ENCODE results near the gene PRXL2A. TPM values are rescaled to one million over a fixed set of nuclear protein-coding genes. Genes with fewer than 3 reads are reported as not detected.
"Not testable (repeated sequence)": the region's sequence is repeated elsewhere in the genome, so short reads cannot be mapped to it uniquely, and the experiment has no call there.

PRXL2A gene
- total and polyA plus RNA-seq, 5 donors from 2014 or later, result 0.76 to 8.3 (median 2.6) TPM

DNA sequence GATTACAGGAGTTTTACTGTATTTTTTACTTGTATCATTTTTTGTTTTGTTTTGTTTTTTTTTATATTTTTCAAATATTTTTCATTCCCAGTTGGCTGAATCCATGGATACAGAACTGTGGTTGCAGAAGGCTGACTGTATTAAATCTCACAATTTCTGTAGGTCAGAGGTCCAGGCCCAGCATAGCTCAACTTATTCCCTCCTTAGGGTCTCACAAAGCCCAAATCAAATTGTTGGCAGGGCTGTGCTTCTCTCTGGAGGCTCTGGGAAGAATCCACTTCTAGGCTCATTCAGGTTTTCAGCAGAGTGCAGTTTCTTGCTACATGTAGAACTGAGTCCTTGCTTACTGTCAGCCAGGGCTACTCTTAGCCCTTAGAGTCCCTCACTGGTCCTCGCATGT, 68.3 kb downstream of the PRXL2A start:
- Histone ChIP-seq H3K27ac (ENCODE audit: insufficient read depth, low read length, poor library complexity, severe bottlenecking) (peak overlapping the region; percentile 7), H3K36me3 (ENCODE audit: control insufficient read depth, insufficient read depth, low read length) (peaks cover 39% of the 10 kb centered on the region), H3K4me1 (ENCODE audit: control insufficient read depth, insufficient read depth, low read length, poor library complexity, severe bottlenecking) (peaks cover 59% of the 10 kb centered on the region), H3K4me3 (ENCODE audit: low read depth, low read length) (no peak overlapping the region), H3K27me3 (ENCODE audit: control insufficient read depth, insufficient read depth, low read length) (no peaks in the 10 kb centered on the region), H3K9me3 (ENCODE audit: control insufficient read depth in 2 of 2, low read length in 2 of 2) (peaks cover 3 to 4% of the 10 kb centered on the region in 2 experiments)
- H3K36me3 Mint-ChIP-seq, result peaks cover 49% of the 10 kb centered on the region
- peaks cover 30 to 88% (median 57%) of the 10 kb centered on the region in 4 donors for H3K4me1 Mint-ChIP-seq
- no peaks in the 10 kb centered on the region for H3K27me3 Mint-ChIP-seq
- H3K27ac Mint-ChIP-seq, result peak overlapping the region in 2 of 3 donors; percentile 41 to 70
- no peak for ATAC-seq (ENCODE audit: low read depth in 2 of 2)
- peaks cover 0 to 10% (median 0%) of the 10 kb centered on the region in 7 donors for H3K9me3 Mint-ChIP-seq
- no peak for DNase-seq
- peak overlapping the region in 3 of 4 donors; percentile 17 to 75 (median 40) for H3K4me3 Mint-ChIP-seq

DNA sequence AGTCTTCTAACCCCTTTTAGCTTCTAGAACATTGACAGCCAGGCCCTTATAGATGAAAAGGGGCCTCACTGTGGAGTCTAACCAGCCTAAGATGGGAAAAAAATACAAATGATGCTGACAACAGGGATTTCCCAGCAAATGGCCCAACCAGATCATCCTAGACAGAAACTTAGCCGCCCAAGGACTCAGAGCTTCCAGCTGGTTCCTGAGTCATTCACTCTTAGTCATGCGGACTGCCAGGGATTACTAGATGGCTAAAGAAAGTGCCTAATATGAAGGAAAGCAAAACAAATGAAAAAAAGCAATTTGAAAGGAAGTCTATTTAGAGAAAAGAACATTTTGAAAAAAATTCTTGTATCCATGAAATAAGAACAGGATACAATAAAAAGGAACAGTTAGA, 69.5 kb downstream of the PRXL2A start:
- peaks cover 21 to 88% (median 54%) of the 10 kb centered on the region in 4 donors for H3K4me1 Mint-ChIP-seq
- H3K36me3 ChIP-seq (ENCODE audit: control insufficient read depth, insufficient read depth, low read length), result peaks cover 39% of the 10 kb centered on the region
- peaks cover 0 to 10% (median 0%) of the 10 kb centered on the region in 7 donors for H3K9me3 Mint-ChIP-seq
- no peaks in the 10 kb centered on the region for H3K27me3 ChIP-seq (ENCODE audit: control insufficient read depth, insufficient read depth, low read length)
- H3K4me1 ChIP-seq (ENCODE audit: control insufficient read depth, insufficient read depth, low read length, poor library complexity, severe bottlenecking), result peaks cover 57% of the 10 kb centered on the region
- DNase-seq, result no peak
- H3K4me3 Mint-ChIP-seq, result peak overlapping the region in 2 of 4 donors; percentile 18 to 75
- ATAC-seq (ENCODE audit: low read depth in 2 of 2), result no peak
- peaks cover 3 to 4% of the 10 kb centered on the region in 2 experiments for H3K9me3 ChIP-seq (ENCODE audit: control insufficient read depth in 2 of 2, low read length in 2 of 2)
- no peak overlapping the region for H3K27ac ChIP-seq (ENCODE audit: insufficient read depth, low read length, poor library complexity, severe bottlenecking)
- peak overlapping the region; percentile 24 for H3K4me3 ChIP-seq (ENCODE audit: low read depth, low read length)
- no peaks in the 10 kb centered on the region for H3K27me3 Mint-ChIP-seq
- peaks cover 43% of the 10 kb centered on the region for H3K36me3 Mint-ChIP-seq
- peak overlapping the region; percentile 23 to 76 (median 70) for H3K27ac Mint-ChIP-seq

DNA sequence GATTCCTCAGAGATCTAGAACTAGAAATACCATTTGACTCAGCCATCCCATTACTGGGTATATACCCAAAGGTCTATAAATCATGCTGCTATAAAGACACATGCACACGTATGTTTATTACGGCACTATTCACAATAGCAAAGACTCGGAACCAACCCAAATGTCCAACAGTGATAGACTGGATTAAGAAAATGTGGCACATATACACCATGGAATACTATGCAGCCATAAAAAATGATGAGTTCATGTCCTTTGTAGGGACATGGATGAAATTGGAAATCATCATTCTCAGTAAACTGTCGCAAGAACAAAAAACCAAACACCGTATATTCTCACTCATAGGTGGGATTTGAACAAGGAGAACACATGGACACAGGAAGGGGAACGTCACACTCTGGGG, 72.0 kb downstream of the PRXL2A start:
- not testable (repeated sequence) for H3K27ac ChIP-seq (ENCODE audit: insufficient read depth, low read length, poor library complexity, severe bottlenecking); ATAC-seq (ENCODE audit: low read depth in 2 of 2); H3K9me3 ChIP-seq (ENCODE audit: control insufficient read depth in 2 of 2, low read length in 2 of 2); H3K27me3 ChIP-seq (ENCODE audit: control insufficient read depth, insufficient read depth, low read length); DNase-seq; H3K27me3 Mint-ChIP-seq; H3K4me3 ChIP-seq (ENCODE audit: low read depth, low read length); H3K9me3 Mint-ChIP-seq
- Mint-ChIP-seq H3K36me3 (peaks cover 51% of the 10 kb centered on the region), H3K27ac (peak overlapping the region; percentile 20 to 80 (median 73)), H3K4me1 (peaks cover 31 to 88% (median 63%) of the 10 kb centered on the region in 4 donors), H3K4me3 (peak overlapping the region in 2 of 4 donors; percentile 63 to 72)
- H3K36me3 ChIP-seq (ENCODE audit: control insufficient read depth, insufficient read depth, low read length), result peaks cover 34% of the 10 kb centered on the region
- H3K4me1 ChIP-seq (ENCODE audit: control insufficient read depth, insufficient read depth, low read length, poor library complexity, severe bottlenecking), result peaks cover 57% of the 10 kb centered on the region

DNA sequence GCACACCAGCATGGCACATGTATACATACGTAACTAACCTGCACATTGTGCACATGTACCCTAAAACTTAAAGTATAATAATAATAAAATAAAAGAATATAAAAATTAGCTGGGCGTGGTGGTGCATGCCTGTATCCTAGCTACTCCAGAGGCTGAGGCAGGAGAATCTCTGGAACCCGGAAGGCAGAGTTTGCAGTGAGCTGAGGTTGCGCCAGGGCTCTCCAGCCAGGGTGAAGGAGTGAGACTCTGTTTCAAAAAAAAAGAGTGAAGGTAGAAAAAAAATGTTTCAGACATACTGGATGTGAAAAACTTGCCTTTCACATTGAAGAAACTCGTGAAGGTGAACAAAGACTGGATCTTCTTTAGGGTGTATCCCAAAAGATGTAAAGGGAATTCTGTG, 72.5 kb downstream of the PRXL2A start:
- peaks cover 51% of the 10 kb centered on the region for H3K36me3 Mint-ChIP-seq
- no peak overlapping the region for H3K4me3 ChIP-seq (ENCODE audit: low read depth, low read length)

DNA sequence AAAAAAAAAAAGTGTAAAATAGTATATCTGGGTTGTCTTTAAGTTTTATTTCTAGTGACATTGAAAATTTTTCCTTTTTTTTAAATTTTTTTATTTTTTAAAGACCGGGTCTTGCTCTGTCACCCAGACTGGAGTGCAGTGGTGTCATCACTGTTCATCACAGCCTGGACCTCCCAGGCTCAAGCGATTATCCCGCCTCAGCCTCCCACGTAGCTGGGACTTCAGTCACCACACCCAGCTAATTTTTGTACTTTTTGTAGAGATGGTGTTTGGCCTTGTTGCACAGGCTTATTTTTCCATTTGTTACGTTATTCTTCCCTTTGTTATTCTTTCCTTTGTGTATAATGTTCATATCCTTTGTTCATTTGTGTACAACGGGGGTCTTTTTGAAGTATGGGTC, 75.9 kb downstream of the PRXL2A start:
- Histone ChIP-seq H3K4me1 (ENCODE audit: control insufficient read depth, insufficient read depth, low read length, poor library complexity, severe bottlenecking) (peaks cover 74% of the 10 kb centered on the region), H3K9me3 (ENCODE audit: control insufficient read depth in 2 of 2, low read length in 2 of 2) (no peaks in the 10 kb centered on the region), H3K27me3 (ENCODE audit: control insufficient read depth, insufficient read depth, low read length) (no peaks in the 10 kb centered on the region), H3K27ac (ENCODE audit: insufficient read depth, low read length, poor library complexity, severe bottlenecking) (peak overlapping the region; percentile 81), H3K4me3 (ENCODE audit: low read depth, low read length) (peak overlapping the region; percentile 77), H3K36me3 (ENCODE audit: control insufficient read depth, insufficient read depth, low read length) (peaks cover 18% of the 10 kb centered on the region)
- ATAC-seq (ENCODE audit: low read depth in 2 of 2) (no peak), DNase-seq (no peak)
- peak overlapping the region; percentile 80 to 98 (median 97) for H3K27ac Mint-ChIP-seq
- no peaks in the 10 kb centered on the region for H3K27me3 Mint-ChIP-seq
- H3K4me1 Mint-ChIP-seq, result peaks cover 27 to 92% (median 75%) of the 10 kb centered on the region in 4 donors
- H3K36me3 Mint-ChIP-seq, result peaks cover 34% of the 10 kb centered on the region
- H3K9me3 Mint-ChIP-seq, result peaks cover 0 to 3% (median 0%) of the 10 kb centered on the region in 7 donors
- H3K4me3 Mint-ChIP-seq, result peak overlapping the region; percentile 65 to 89 (median 86)

More for the DNA sequence above, 72.5 kb downstream of the PRXL2A start:
- H3K9me3 Mint-ChIP-seq, result peaks cover 0 to 10% (median 0%) of the 10 kb centered on the region in 7 donors
- Histone ChIP-seq H3K4me1 (ENCODE audit: control insufficient read depth, insufficient read depth, low read length, poor library complexity, severe bottlenecking) (peaks cover 57% of the 10 kb centered on the region), H3K36me3 (ENCODE audit: control insufficient read depth, insufficient read depth, low read length) (peaks cover 34% of the 10 kb centered on the region), H3K27me3 (ENCODE audit: control insufficient read depth, insufficient read depth, low read length) (no peaks in the 10 kb centered on the region), H3K27ac (ENCODE audit: insufficient read depth, low read length, poor library complexity, severe bottlenecking) (no peak overlapping the region), H3K9me3 (ENCODE audit: control insufficient read depth in 2 of 2, low read length in 2 of 2) (peaks cover 3 to 4% of the 10 kb centered on the region in 2 experiments)
- no peak for ATAC-seq (ENCODE audit: low read depth in 2 of 2)
- H3K27me3 Mint-ChIP-seq, result no peaks in the 10 kb centered on the region
- peak overlapping the region; percentile 38 to 80 (median 73) for H3K27ac Mint-ChIP-seq
- peaks cover 31 to 88% (median 66%) of the 10 kb centered on the region in 4 donors for H3K4me1 Mint-ChIP-seq
- DNase-seq, result no peak
- H3K4me3 Mint-ChIP-seq, result peak overlapping the region in 1 of 4 donors; percentile 72

DNA sequence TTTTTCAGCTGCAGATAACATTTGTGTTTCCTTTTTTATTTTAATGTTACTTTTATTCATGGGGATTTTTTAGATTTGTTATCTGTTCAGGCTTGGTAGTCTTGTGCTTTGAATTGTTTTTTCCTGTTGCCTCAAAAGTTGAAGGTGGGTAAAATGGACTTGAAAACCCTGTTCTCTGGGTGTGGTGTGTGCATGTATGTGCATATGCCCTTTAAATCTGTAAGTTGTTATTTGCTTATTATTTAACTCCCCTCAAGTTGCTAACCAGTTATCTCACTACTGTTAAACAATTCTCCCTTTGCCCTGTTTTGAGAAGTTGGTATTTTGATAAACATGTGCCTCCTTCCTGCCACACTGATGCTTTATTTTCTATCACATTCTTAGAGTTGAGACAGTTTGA, 76.3 kb downstream of the PRXL2A start:
- peaks cover 22% of the 10 kb centered on the region for H3K36me3 ChIP-seq (ENCODE audit: control insufficient read depth, insufficient read depth, low read length)
- ATAC-seq (ENCODE audit: low read depth in 2 of 2) (peak in 1 of 2 donors; percentile 11), DNase-seq (peak in 2 of 3 donors; percentile 35 to 60)
- Mint-ChIP-seq H3K36me3 (peaks cover 39% of the 10 kb centered on the region), H3K9me3 (peaks cover 0 to 3% (median 0%) of the 10 kb centered on the region in 7 donors), H3K4me1 (peaks cover 29 to 96% (median 79%) of the 10 kb centered on the region in 4 donors), H3K27ac (peak overlapping the region; percentile 80 to 98 (median 97)), H3K4me3 (peak overlapping the region; percentile 65 to 89 (median 86)), H3K27me3 (no peaks in the 10 kb centered on the region)
- no peaks in the 10 kb centered on the region for H3K9me3 ChIP-seq (ENCODE audit: control insufficient read depth in 2 of 2, low read length in 2 of 2)
- H3K4me3 ChIP-seq (ENCODE audit: low read depth, low read length), result peak overlapping the region; percentile 77
- H3K27me3 ChIP-seq (ENCODE audit: control insufficient read depth, insufficient read depth, low read length), result no peaks in the 10 kb centered on the region
- H3K27ac ChIP-seq (ENCODE audit: insufficient read depth, low read length, poor library complexity, severe bottlenecking), result peak overlapping the region; percentile 81
- peaks cover 78% of the 10 kb centered on the region for H3K4me1 ChIP-seq (ENCODE audit: control insufficient read depth, insufficient read depth, low read length, poor library complexity, severe bottlenecking)

DNA sequence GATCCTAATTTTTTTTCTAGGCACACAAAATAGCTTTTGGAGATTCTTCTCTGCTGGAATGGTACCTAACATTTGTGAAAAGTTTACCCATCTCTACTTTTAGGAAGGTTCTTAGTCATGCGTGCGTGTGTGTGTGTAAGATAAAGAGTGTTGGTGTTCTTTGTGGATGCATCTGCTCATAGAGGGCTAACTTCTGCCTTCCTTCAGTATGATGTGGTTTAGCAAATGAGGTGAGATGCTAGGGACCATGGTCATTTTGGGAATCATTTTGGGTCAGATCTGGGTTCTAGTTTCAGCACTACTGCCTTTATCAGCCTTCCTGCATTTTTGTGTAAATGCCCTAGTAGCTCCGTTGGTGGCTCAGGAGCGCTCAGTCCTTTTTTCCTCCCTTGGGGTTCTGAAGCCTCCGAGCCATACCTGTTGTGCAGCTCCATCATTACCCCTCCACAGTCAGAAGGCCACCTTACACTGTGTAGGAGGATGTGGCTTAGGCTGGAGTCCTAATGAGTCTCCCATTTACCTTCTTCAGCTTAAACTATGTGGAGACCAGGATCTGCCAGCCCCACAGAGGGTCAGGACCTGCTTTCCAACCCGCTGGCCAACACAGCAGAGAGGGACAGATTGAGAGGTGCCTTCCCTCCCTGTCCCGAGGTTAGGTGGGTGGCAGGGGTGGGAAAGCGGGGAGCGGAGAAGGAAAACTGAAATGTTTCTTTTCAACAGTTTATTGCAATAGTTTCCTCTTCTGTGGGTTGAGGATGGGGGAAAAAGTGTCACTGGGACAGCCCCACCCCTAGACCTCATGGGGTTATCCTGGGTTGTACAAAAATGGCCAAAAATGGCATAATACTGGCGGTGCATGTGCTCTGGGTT, 77.0 kb downstream of the PRXL2A start:
- peaks cover 35 to 98% (median 81%) of the 10 kb centered on the region in 4 donors for H3K4me1 Mint-ChIP-seq
- ATAC-seq (ENCODE audit: low read depth in 2 of 2), result no peak
- H3K4me3 Mint-ChIP-seq, result peak overlapping the region; percentile 65 to 89 (median 86)
- H3K9me3 Mint-ChIP-seq, result peaks cover 0 to under 1% (median 0%) of the 10 kb centered on the region in 7 donors
- Histone ChIP-seq H3K9me3 (ENCODE audit: control insufficient read depth in 2 of 2, low read length in 2 of 2) (no peaks in the 10 kb centered on the region), H3K36me3 (ENCODE audit: control insufficient read depth, insufficient read depth, low read length) (peaks cover 29% of the 10 kb centered on the region), H3K27me3 (ENCODE audit: control insufficient read depth, insufficient read depth, low read length) (no peaks in the 10 kb centered on the region), H3K27ac (ENCODE audit: insufficient read depth, low read length, poor library complexity, severe bottlenecking) (peak overlapping the region; percentile 81), H3K4me3 (ENCODE audit: low read depth, low read length) (peak overlapping the region; percentile 77), H3K4me1 (ENCODE audit: control insufficient read depth, insufficient read depth, low read length, poor library complexity, severe bottlenecking) (peaks cover 84% of the 10 kb centered on the region)
- H3K27me3 Mint-ChIP-seq, result no peaks in the 10 kb centered on the region
- peak overlapping the region; percentile 80 to 98 (median 97) for H3K27ac Mint-ChIP-seq
- H3K36me3 Mint-ChIP-seq, result peaks cover 42% of the 10 kb centered on the region
- no peak for DNase-seq

Data from CD4-positive, CD25-positive, alpha-beta regulatory T cell (primary cell).